IPS-NIHi7 (cell line): ENCODE measurements around the gene RAPGEF2.
"Not testable (repeated sequence)": the region's sequence is repeated elsewhere in the genome, so short reads cannot be mapped to it uniquely, and the experiment has no call there.

Experiments
- DNase-seq: peaks from one replicate; pipeline ENCODE4 v3.0.0; 2012; ENCODE audit warnings: mixed read lengths; ENCODE audit errors: extremely low spot score

Gene RAPGEF2

DNA sequence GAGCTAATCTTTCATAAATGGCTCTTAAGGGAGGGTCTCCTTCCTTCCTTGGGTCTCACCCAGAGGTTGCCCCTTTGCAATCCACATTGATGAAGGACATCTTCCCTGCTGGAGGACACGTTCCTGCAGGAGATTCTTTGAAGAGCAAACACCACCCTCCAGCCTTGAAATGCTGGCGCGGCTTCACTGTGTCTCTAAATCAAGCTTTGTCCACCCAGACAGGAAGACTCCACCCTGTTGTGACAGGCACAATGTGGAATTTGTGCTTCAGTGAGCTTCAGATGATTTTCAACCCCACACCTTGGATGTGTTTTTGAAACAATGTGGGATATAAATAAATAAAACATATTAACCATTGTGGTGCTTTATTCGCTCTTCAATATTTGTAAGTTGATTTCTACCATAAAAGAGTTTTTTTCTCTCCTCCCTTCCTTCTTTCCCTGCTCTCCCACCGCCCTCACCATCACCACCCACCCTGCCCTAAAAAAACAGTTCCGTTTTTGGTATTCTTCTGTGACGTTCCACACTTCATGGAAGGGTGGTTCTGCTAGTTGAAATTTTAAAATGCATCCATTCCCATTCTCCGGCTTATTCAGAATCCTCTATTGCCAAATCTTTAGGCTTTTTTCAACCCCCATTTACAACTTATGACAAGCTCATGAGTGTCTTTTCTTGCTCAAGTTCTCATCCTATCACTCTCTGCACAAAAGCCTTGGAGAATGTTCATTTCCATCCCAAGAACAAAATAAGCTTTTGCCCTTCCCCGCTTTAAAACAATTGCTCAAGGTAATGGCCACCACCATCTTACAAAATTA lies 264.3 kb downstream of the RAPGEF2 start:
- no peak for DNase-seq

- no peak for DNase-seq
Observed at GRCh38 chr4:159367781-159368080, 264.9 kb downstream of the RAPGEF2 start.

DNA sequence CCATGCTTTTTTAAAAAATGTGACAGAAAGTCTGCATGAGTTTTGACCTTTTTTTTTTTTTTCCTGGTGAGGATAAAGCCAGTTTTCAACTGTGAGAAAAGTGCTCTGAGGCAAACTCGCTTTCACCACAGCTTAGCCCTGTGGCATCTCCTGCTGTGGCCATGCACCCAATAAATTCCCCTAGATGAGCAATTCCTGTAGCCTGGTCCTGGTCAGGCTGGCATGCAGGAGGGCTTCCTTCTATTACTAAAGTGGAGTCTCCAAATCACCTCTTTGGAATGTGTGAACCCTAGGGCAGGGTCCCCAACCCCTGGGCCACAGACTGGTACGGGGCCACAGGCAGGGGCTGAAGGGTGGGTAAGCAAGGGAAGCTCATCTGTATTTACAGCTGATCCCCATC lies 265.4 kb downstream of the RAPGEF2 start:
- no peak for DNase-seq

GRCh38 chr4:159369256-159369655 lies 266.4 kb downstream of the RAPGEF2 start:
- DNase-seq, result no peak

- DNase-seq, result no peak
Observed at GRCh38 chr4:159370286-159370685, 267.4 kb downstream of the RAPGEF2 start.

DNA sequence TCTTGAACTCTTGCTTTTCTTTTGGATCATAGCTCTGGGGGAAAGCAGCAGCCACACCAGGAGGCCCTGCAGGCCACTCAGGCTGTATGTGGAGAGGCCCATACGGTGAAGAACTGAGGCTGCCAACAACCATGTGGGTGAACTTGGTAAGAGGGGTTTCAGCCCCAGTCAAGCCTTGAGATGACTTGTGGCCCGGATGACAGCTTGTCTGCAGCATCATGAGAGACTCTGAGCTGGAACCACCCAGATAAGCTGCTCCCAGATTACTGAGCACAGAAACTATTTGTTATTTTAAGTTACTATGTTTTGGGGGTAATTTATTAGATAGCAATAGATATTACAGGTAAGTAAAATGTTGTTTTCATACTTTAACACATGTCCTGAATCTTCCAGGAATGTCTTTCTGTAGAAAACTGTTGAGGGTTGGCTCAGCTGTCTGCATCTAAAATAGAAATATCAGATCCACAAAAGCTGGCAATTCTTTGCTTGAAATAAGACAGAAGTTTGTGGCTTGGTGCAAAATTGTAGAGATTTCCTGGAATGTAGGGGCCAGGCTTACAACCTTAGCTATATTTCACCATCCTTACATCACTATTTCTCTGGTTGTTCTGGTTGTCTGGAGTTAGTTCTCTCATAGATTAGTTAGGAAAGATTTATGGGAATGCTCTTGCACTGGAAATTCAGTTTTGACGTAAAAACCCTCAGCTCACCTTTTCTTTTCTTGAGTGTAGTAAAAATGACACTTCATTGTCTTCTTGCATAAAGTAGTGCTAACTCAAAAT lies 272.1 kb downstream of the RAPGEF2 start:
- DNase-seq, result no peak

DNA sequence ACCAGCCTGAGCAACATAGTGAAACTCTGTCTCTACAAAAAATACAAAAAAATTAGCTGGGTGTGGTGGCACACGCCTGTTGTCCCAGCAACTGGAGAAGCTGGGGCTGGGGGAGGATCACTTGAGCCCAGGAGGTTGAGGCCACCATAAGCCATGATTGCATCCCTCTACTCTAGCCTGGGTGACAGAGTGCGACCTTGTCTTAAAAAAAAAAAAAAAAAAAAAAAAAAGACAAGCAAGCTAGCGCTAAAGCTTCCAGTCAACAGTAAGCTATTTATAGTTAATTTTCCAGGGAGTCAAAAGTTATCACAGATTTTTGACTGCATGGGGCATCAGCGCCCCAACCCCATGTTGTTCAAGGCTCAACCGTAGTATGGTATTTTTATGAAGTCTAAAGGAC lies 273.4 kb downstream of the RAPGEF2 start:
- DNase-seq, result no peak

DNA sequence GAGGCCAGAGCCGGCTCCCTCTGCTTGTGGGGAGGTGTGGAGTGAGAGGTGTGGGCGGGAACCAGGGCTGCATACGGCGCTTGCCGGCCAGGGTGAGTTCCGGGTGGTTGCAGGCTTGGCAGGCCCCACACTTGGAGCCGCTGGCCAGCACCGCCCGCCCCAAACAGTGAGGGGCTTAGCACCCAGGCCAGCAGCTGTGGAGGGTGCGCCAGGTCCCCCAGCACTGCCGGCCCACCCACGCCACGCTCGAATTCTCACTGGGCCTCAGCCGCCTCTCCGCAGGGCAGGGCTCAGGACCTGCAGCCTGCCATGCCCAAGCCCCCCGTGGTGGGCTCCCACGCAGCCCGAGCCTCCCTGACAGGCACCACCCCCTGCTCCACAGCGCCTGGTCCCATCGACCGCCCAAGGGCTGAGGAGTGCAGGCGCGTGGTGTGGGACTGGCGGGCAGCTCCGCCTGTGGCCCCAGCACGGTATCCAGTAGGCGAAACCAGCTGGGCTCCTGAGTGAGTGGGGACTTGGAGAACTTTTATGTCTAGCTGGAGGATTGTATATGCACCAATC lies 275.3 kb downstream of the RAPGEF2 start:
- no peak for DNase-seq

DNA sequence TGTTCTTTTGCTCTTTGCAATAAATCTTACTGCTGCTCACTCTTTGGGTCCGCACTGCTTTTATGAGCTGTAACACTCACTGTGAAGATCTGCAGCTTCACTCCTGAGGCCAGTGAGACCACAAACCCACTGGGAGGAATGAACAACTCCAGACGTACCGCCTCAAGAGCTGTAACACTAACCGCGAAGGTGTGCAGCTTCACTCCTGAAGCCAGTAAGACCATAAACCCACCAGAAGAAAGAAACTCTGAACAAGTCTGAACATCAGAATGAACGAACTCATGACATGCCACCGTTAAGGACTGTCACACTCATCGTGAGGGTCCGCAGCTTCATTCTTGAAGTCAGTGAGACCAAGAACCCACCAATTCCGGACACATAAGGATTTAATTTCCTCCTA lies 276.2 kb downstream of the RAPGEF2 start:
- not testable (repeated sequence) for DNase-seq

DNA sequence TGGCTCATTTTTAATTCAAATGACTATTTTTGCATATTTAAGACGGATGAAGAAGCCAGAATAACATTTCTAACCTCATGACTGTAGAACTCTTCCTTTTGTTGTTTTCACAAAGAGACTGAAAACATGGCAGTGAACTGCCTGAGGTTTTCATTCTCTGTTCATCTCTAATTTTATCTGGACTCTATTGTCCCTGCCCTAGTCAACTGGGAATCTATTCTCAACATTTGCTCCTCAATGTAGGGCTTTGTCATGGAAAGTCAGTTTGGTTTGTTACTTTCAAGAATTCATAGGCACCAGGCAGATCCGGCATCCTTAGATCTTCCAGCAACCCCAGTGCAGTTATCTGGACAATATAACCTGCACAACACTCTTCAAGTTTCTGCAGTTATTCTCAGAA lies 277.0 kb downstream of the RAPGEF2 start:
- no peak for DNase-seq

DNA sequence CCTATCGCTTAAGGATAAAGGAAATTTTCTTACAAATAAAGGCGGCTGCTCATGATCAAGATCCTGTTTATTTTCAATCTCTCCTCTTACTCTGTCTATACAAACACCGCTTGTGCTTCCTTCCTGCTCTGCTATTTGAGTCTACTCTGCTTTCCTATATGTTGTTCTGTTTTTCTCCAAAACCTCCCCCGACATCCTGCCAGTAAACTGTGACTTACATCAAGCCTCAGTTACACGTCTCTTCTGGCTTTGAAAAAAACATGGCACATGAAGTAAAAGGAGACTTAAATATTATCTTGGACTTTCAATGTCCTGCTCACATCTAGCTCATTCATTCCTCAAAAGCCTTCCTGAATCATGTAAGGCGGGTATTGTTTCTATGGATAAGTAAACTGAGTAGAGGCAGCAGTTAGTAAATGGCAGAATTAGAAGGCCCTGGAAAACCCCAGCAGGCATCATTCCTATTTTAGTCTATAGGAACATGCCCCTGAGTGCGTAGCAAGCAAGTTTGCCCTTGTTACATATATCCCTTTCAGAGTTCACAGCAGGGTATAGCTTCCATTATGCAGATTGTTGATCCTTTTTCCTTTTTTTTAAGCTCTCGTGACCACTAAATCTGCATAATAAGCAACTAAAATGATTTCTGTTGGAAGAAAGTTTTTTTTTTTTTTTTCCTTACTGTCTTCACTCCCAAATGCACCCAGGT lies 280.1 kb downstream of the RAPGEF2 start:
- no peak for DNase-seq

- DNase-seq, result peak; percentile 48
Observed at GRCh38 chr4:159383562-159383931, 280.7 kb downstream of the RAPGEF2 start.

DNA sequence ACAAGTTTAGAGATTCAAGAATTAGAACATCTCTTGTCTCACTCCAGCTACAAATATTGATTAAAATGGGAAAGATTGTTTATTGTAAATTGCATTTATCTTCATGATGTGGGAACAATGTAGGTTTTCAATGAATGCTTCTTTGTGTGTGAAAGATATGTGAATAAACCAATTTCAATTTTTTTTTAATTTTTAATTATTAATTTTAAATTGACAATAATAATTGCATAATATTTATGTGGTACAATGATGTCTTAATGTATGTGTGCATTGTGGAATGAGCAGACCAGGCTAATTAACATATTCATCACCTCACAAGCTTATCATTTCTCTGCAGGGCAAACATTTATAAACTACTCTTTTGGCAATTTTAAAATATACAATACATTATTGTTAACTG lies 281.1 kb downstream of the RAPGEF2 start:
- DNase-seq, result no peak

DNA sequence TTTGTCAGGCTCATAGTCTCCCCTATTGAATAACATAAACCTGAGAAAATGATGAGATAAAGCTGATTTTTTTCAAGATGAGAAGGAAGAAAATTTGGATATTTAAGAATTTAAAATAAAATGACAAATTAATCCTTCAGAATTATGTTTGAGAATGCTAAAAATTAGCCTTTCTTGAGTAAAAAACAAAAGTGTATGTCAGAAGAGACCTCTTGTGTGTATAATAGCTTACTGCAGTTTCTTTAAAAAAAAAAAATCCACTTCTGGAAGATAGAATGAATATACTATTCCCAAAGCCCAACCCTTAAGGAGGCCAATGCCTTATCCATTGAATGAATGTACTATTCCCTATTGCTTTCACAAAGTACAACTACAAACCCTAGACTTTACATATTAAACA lies 281.8 kb downstream of the RAPGEF2 start:
- DNase-seq, result no peak

- no peak for DNase-seq
Observed at GRCh38 chr4:159386620-159387019, 283.7 kb downstream of the RAPGEF2 start.

DNA sequence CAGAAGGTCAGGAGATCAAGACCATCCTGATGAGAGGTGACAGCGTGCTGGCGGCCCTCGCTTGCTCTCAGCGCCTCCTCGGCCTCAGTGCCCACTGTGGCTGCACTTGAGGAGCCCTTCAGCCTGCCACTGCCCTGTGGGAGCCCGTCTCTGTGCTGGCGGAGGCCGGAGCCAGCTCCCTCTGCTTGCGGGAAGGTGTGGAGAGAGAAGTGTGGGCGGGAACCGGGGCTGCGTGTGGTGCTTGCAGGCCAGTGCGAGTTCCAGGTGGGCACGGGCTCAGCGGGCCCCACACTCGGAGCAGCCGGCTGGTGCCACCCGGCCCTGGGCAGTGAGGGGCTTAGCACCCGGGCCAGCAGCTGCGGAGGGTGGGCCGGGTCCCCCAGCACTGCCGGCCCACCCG lies 286.9 kb downstream of the RAPGEF2 start:
- no peak for DNase-seq

DNA sequence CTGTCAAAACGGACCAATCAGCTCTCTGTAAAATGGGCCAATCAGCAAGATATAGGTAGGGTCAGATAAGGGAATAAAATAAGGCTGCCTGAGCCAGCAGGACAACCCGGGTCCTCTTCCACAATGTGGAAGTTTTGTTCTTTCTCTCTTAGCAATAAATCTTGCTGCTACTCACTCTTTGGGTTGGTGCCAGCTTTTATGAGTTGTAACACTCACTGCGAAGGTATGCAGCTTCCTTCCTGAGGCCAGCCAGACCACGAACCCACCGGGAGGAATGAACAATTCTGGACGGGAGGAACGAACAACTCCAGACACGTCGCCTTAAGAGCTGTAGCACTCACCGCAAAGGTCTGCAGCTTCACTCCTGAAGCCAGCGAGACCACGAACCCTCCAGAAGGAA lies 287.8 kb downstream of the RAPGEF2 start:
- no peak for DNase-seq

DNA sequence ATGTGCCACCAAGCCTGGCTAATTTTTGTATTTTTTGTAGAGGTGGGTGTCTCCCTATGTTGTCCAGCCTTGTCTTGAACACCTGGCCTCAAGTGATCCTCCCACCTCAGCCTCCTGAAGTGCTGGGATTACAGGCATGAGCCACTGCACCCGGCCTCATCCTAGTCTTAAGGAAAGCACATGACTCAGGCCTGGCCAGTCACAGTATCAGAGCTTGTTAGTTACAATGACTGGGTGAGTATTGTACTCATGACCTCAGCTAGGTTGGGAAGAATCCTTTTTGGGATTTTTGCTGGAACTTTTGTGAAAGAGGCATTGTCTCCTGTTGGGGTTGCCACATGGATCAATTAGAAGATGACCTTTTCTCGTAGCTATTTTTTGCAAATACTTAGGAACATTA lies 292.8 kb downstream of the RAPGEF2 start:
- no peak for DNase-seq

DNA sequence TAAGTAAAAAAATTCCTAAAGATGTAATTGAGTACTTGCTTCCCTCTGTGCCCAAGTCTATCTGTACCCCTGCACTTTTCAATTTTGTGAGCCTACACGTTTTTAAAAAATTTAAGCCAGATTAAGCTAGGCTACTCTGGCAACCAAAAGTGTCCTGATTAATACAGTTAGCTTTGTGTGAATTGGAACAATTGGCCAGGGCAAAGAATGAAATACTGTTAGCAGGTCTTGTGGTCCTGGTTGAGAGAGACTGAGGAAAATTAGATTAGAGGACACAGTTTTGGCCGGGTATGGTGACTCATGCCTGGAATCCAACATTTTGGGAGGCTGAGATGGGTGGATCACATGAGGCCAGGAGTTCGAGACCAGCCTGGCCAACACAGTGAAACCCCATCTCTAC lies 293.3 kb downstream of the RAPGEF2 start:
- no peak for DNase-seq

- no peak for DNase-seq
Observed at GRCh38 chr4:159398236-159398638, 295.4 kb downstream of the RAPGEF2 start.

GRCh38 chr4:159400558-159401225 lies 297.8 kb downstream of the RAPGEF2 start:
- DNase-seq, result no peak

- DNase-seq, result no peak
Observed at GRCh38 chr4:159401226-159401712, 298.4 kb downstream of the RAPGEF2 start.
